Mesothelial cell of epicardium (in vitro differentiated cells): ENCODE results near the gene SIK3. TPM values are rescaled to one million over a fixed set of nuclear protein-coding genes. Genes with fewer than 3 reads are reported as not detected.

Source experiments
- DNase-seq, 2 experiments: peaks; one replicate each; pipeline ENCODE4 v3.0.0; 2021; ENCODE audit warnings: low spot score in 2 of 2; ENCODE audit not compliant: unreplicated experiment in 2 of 2
- H3K27ac Mint-ChIP-seq: 2 replicates; pipeline ENCODE4 v1.8.0; 2021; ENCODE audit warnings: mixed read lengths
- H3K27me3 Mint-ChIP-seq: 2 replicates; pipeline ENCODE4 v1.8.0; 2021; ENCODE audit warnings: low read depth, mixed read lengths
- H3K36me3 Mint-ChIP-seq: 2 replicates; pipeline ENCODE4 v1.8.0; 2021; ENCODE audit warnings: mixed read lengths
- H3K4me1 Mint-ChIP-seq: 2 replicates; pipeline ENCODE4 v1.8.0; 2021; ENCODE audit warnings: mixed read lengths
- H3K4me3 Mint-ChIP-seq: 2 replicates; pipeline ENCODE4 v1.8.0; 2021; ENCODE audit warnings: mild to moderate bottlenecking, moderate library complexity, mixed read lengths
- H3K9me3 Mint-ChIP-seq: 2 replicates; pipeline ENCODE4 v1.8.0; 2021; ENCODE audit warnings: mixed read lengths
- CTCF ChIP-seq: fragments of 200-600 bp; sonication (generic); IDR thresholded peaks from one replicate; pipeline ENCODE4 v1.5.0; 2021; ENCODE audit warnings: antibody characterized with exemption; ENCODE audit not compliant: unreplicated experiment
- total RNA-seq: library from RNA; stranded (reverse); gene quantifications from 3 replicates; pipeline ENCODE4 v1.2.1, GENCODE V29; 2021

The SIK3 gene
- total RNA-seq, 1 donor from 2014 or later: 35.6 TPM

DNA sequence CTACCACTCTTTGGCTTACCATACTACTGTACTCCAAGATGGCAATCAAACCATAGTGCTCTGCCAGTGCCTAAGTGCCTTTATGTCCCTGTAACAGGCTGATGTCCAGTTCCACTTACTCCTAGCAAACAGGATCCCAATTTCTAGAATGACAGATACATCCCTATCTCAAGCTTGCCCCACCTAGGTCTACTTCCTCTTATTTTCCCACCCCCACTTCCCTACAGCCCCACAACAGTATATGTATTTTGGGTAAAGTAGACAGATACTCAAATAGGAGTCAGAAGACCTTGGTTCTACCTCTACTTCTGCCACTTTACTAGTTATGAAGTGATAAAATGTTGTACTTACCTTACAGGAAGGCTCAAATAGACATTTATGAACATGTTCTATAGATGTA is 24.1 kb downstream of the SIK3 start:
- no peak for TF ChIP-seq CTCF
- no peak for DNase-seq
- no peak overlapping the region for H3K4me3 Mint-ChIP-seq
- peaks cover under 1% of the 10 kb centered on the region for H3K36me3 Mint-ChIP-seq
- no peaks in the 10 kb centered on the region for H3K9me3 Mint-ChIP-seq
- H3K27ac Mint-ChIP-seq: no peak overlapping the region
- H3K27me3 Mint-ChIP-seq: no peaks in the 10 kb centered on the region
- peaks cover 23% of the 10 kb centered on the region for H3K4me1 Mint-ChIP-seq

- no peak overlapping the region for H3K4me3 Mint-ChIP-seq
- H3K27ac Mint-ChIP-seq: no peak overlapping the region
Measured at GRCh38 chr11:117073539-117073938, 24.7 kb downstream of the SIK3 start.

DNA sequence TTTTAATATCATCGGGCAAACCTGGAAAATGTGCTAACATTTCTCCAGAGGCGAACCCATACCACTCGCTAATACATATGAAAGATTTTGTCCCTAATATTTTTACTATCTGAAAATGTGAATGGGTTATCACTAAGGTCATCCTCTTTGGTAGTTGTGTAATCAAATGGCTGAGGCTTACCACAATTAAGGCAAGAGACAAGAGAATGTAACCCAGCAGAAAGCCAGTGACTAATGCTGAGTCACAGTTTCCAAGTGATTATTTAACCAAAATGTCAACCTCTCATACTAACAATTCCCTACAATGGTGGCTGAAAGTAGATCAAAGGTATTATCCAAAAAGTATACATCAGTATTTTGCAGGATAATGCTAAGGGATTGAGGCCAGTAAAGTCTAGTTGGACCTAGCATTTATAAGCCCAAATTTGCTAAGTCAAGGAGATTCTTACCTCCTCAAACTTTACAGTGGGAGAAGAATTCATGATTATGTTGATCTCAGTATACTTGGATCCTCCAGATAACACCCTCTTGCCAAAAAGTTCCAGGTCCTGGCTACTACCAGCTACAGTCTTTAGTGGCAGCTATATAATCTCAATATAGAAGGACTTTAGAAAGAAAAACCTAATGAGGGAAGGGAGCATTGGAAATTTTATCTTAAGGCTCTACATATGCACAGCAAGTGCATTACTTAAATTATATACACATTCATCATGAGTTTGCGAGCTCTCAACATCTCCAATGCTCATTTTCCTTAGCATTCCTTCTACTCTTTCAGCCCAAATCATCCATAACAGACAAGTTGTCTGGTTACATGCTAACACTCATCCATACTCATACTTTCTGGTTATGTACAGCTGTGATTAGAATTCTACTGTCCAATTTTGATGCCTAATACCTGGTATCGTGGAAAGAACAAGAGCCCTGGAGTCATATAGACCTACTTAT is 25.4 kb downstream of the SIK3 start:
- Mint-ChIP-seq H3K4me3 (no peak overlapping the region), H3K36me3 (no peaks in the 10 kb centered on the region), H3K4me1 (peaks cover 20% of the 10 kb centered on the region), H3K27ac (no peak overlapping the region), H3K27me3 (no peaks in the 10 kb centered on the region), H3K9me3 (no peaks in the 10 kb centered on the region)
- TF ChIP-seq CTCF: no peak
- DNase-seq: no peak

More at GRCh38 chr11:117073539-117073938, 24.7 kb downstream of the SIK3 start:
- no peak for DNase-seq
- TF ChIP-seq CTCF: no peak
- no peaks in the 10 kb centered on the region for H3K27me3 Mint-ChIP-seq
- H3K9me3 Mint-ChIP-seq: no peaks in the 10 kb centered on the region
- H3K36me3 Mint-ChIP-seq: no peaks in the 10 kb centered on the region
- H3K4me1 Mint-ChIP-seq: peaks cover 23% of the 10 kb centered on the region

DNA sequence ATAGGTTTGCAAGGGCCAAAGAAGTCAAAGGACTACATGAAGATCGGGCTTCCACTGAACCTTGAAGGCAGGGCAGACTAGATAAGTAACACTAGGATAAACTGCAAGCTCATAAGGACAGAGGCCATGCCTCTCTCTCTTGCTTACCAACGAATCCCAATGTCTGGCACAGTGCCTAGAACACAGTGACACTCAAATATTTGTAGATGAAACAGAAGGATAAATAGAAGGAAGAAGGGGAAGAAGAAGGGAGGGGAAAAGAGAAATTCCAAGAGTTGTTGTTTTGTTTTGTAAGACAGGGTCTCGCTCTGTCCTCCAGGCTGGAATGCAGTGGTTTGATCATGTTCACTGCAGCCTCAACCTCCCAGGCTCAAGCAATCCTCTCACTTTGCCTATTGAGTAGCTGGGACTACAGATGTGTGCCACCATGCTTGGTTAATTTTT is 26.9 kb downstream of the SIK3 start:
- H3K9me3 Mint-ChIP-seq: no peaks in the 10 kb centered on the region
- H3K4me1 Mint-ChIP-seq: peaks cover 13% of the 10 kb centered on the region
- peak overlapping the region; percentile 26 for H3K27ac Mint-ChIP-seq
- no peak overlapping the region for H3K4me3 Mint-ChIP-seq
- no peak for TF ChIP-seq CTCF
- DNase-seq: no peak
- H3K36me3 Mint-ChIP-seq: no peaks in the 10 kb centered on the region
- no peaks in the 10 kb centered on the region for H3K27me3 Mint-ChIP-seq

- no peak for TF ChIP-seq CTCF
- H3K4me3 Mint-ChIP-seq: no peak overlapping the region
- no peaks in the 10 kb centered on the region for H3K27me3 Mint-ChIP-seq
- H3K27ac Mint-ChIP-seq: no peak overlapping the region
- peaks cover 13% of the 10 kb centered on the region for H3K4me1 Mint-ChIP-seq
- no peaks in the 10 kb centered on the region for H3K9me3 Mint-ChIP-seq
- no peak for DNase-seq
- H3K36me3 Mint-ChIP-seq: peaks cover 2% of the 10 kb centered on the region
Measured at GRCh38 chr11:117070016-117070415, 28.2 kb downstream of the SIK3 start.
